GM10266 (cell line): Measurements from ENCODE around the gene DCST2.

Source experiments
- DNase-seq: peaks from one replicate; pipeline ENCODE4 v3.0.0; 2012; ENCODE audit errors: extremely low spot score
- CTCF ChIP-seq: IDR thresholded peaks from 2 replicates; pipeline ENCODE4 v1.5.1; 2012; ENCODE audit warnings: mild to moderate bottlenecking, low read depth; ENCODE audit not compliant: control insufficient read depth, insufficient read depth; ENCODE audit errors: missing control alignments

The DCST2 gene

GRCh38 chr1:155005076-155006011 is 28.2 kb downstream of the DCST2 start:
- no peak for TF ChIP-seq CTCF
- no peak for DNase-seq

GRCh38 chr1:155004352-155005075 is 29.1 kb downstream of the DCST2 start:
- DNase-seq: no peak
- TF ChIP-seq CTCF: no peak

GRCh38 chr1:155003766-155004351 is 29.7 kb downstream of the DCST2 start:
- TF ChIP-seq CTCF: no peak
- peak; percentile 60 for DNase-seq

GRCh38 chr1:155003227-155003765 is 30.3 kb downstream of the DCST2 start:
- DNase-seq: no peak

GRCh38 chr1:155002464-155003226 is 30.9 kb downstream of the DCST2 start, which contains the start of gene ZBTB7B:
ZBTB7B (plus strand) TSS chr1:155002802; CDS start chr1:155014661, 11,859 bp downstream.
- peak; percentile 79 for DNase-seq
- no peak for TF ChIP-seq CTCF

More at GRCh38 chr1:155003227-155003765, 30.3 kb downstream of the DCST2 start:
- TF ChIP-seq CTCF: no peak

- peak; percentile 57 for TF ChIP-seq CTCF
- peak; percentile 99 for DNase-seq
These were observed 31.7 kb downstream of the DCST2 start for GRCh38 chr1:155001675-155002463.
